Mucosa of descending colon (tissue), 3 donors: ENCODE results near the gene PPL. TPM values are rescaled to one million over a fixed set of nuclear protein-coding genes. Genes with fewer than 3 reads are reported as not detected.

Source experiments
- ATAC-seq: fragments of 200-7000 bp; cut with Tn5 transposase; one replicate; pipeline ENCODE4 v1.9.1; 2020; ENCODE audit warnings: mild to moderate bottlenecking, moderate library complexity
- DNase-seq, 3 donors: peaks; one replicate each; pipeline ENCODE4 v3.0.0-alpha.2; 2020
- H3K36me3 ChIP-seq: fragments of 200-600 bp; one replicate; pipeline ENCODE4 v1.8.0; 2021; ENCODE audit warnings: low read depth, mild to moderate bottlenecking
- H3K4me1 ChIP-seq: fragments of 200-600 bp; one replicate; pipeline ENCODE4 v1.8.0; 2021; ENCODE audit warnings: low read depth, mild to moderate bottlenecking
- H3K4me3 ChIP-seq: fragments of 200-600 bp; one replicate; pipeline ENCODE4 v1.8.0; 2021; ENCODE audit warnings: mild to moderate bottlenecking
- H3K9me3 ChIP-seq: fragments of 200-600 bp; one replicate; pipeline ENCODE4 v1.8.0; 2021; ENCODE audit warnings: mild to moderate bottlenecking
- CTCF ChIP-seq: fragments of 200-600 bp; IDR thresholded peaks from one replicate; pipeline ENCODE4 v1.8.0; 2022; ENCODE audit warnings: antibody characterized with exemption, mild to moderate bottlenecking
- intact Hi-C, 2 donors: fragments of 100-400 bp; cut with DNase I in 1 of 2; cut with micrococcal nuclease in 1 of 2; formaldehyde crosslinking; loops; one replicate each; pipeline versions ENCODE4 v1.11.0 to v1.11.1; 2022; cut with DNase I, micrococcal nuclease
- total RNA-seq, 3 donors: library from RNA; stranded (reverse); fragmentation: NEBNext Ultra II Directional in 2 of 3; extraction: Animal tissue kit (Norgen Biotek cat#: 25700) in 2 of 3; gene quantifications; one replicate each; pipeline versions ENCODE4 v1.2.1 to v1.2.4, GENCODE V29; 2021 to 2023
- donor health status: DM: no; HTN: no; CAD: no; lungs with moderate emphysema.
- donor health status: DM: no; HTN: no; CAD: no.
- donor health status: DM: no; HTN: yes; CAD: no.

PPL gene
- total RNA-seq, 3 donors from 2014 or later = 10.8 to 22.1 (median 13.9) TPM

GRCh38 chr16:4979736-4980660, 43.0 kb upstream of the PPL start:
- Histone ChIP-seq H3K9me3 (peaks cover 2% of the 10 kb centered on the region), H3K36me3 (no peaks in the 10 kb centered on the region), H3K4me3 (no peak overlapping the region), H3K4me1 (peaks cover 14% of the 10 kb centered on the region)
- intact Hi-C loops = no loop called here
- TF ChIP-seq CTCF = no peak
- ATAC-seq (no peak), DNase-seq (no peak)

- DNase-seq (no peak), ATAC-seq (no peak)
- no peak overlapping the region for H3K4me3 ChIP-seq
- intact Hi-C loops = no loop called here
- H3K9me3 ChIP-seq = peaks cover 2% of the 10 kb centered on the region
- H3K4me1 ChIP-seq = peaks cover 14% of the 10 kb centered on the region
- H3K36me3 ChIP-seq = no peaks in the 10 kb centered on the region
- no peak for TF ChIP-seq CTCF
Measured at GRCh38 chr16:4979164-4979563, 42.2 kb upstream of the PPL start.

GRCh38 chr16:4976611-4977145, 39.7 kb upstream of the PPL start:
- H3K4me1 ChIP-seq = peaks cover 14% of the 10 kb centered on the region
- ATAC-seq (peak; percentile 89), DNase-seq (peak; percentile 65 to 69 (median 65))
- no peak overlapping the region for H3K4me3 ChIP-seq
- H3K36me3 ChIP-seq = no peaks in the 10 kb centered on the region
- peaks cover 2% of the 10 kb centered on the region for H3K9me3 ChIP-seq
- no peak for TF ChIP-seq CTCF
- intact Hi-C loops = no loop called here

DNA sequence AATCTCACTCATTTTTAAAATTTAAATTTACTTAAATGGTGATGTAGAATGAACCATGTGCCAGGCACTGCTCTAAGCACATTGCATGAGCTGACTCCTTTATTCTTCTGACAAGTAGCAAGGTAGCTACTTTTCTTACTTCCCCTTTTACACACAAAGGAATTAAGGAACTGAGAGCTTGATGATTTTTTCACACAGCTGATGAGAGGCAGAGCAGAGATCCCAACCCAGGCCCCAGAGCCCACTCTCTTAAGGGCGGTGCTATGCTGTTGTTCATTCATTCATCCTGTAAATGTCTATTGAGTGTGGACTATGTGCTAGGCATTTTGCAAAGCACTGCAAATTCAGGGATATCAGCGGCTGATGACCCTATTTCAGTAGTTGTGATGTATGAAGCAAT, 39.1 kb upstream of the PPL start:
- DNase-seq (no peak), ATAC-seq (peak; percentile 24)
- Histone ChIP-seq H3K4me1 (peaks cover 14% of the 10 kb centered on the region), H3K4me3 (no peak overlapping the region), H3K36me3 (no peaks in the 10 kb centered on the region), H3K9me3 (peaks cover 2% of the 10 kb centered on the region)
- intact Hi-C loops = no loop called here
- TF ChIP-seq CTCF = no peak

DNA sequence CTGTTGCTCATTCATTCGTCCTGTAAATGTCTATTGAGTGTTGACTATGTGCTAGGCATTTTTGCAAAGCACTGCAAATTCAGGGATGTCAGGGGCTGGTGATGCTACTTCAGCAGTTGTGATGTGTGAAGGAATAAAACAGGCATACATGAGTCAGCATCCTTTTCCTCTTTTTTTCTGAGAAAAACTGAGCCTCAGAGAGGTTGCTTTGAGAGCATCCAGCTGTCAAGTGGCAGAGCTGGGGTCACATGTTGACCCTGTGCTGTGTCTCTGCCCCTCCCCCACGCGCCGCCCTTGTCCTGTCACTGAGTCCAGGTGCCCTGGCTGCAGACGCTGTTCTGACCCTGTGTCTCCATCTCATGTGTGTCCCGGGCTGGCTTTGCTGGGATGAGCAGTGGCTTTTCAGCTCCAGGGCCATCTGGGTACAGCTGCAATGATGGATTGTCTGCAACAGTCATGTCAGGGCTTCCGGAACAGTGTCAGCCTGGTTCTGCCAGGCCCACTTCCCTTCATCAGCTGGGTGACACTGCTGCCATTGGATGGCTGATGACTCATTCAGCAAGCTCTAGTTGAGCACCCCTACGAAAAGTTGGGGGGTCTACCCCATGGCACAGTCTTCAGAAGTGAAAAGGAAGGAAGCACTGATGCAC, 36.1 kb upstream of the PPL start:
- Histone ChIP-seq H3K4me3 (no peak overlapping the region), H3K4me1 (peaks cover 14% of the 10 kb centered on the region), H3K36me3 (no peaks in the 10 kb centered on the region), H3K9me3 (peaks cover 2% of the 10 kb centered on the region)
- TF ChIP-seq CTCF = no peak
- intact Hi-C loops = no loop called here
- ATAC-seq (no peak), DNase-seq (no peak)
